Esophagus squamous epithelium (tissue), 5 donors: Measurements from ENCODE around the gene ZMYM1. TPM values are rescaled to one million over a fixed set of nuclear protein-coding genes. Genes with fewer than 3 reads are reported as not detected.

Experiments
- DNase-seq: peaks from one replicate; lab custom pipeline; 2025; lab: John Stamatoyannopoulos, UW
- H3K27ac ChIP-seq, 4 donors: fragments of 200-600 bp; sonication (generic); one replicate each; pipeline ENCODE4 v1.5.1; 2016 to 2019; ENCODE audit warnings: mild to moderate bottlenecking in 1 of 4
- H3K27me3 ChIP-seq, 4 donors: fragments of 200-600 bp; sonication (generic); 1 replicate in 3 of 4; 2 replicates in 1 of 4; pipeline versions ENCODE4 v1.5.1 to v1.6.0; 2017 to 2021; ENCODE audit warnings: antibody characterized with exemption in 1 of 4
- H3K36me3 ChIP-seq, 3 donors: fragments of 200-600 bp; sonication (generic); one replicate each; pipeline ENCODE4 v1.5.1; 2016 to 2019
- H3K4me1 ChIP-seq, 3 donors: fragments of 200-600 bp; sonication (generic); one replicate each; pipeline ENCODE4 v1.5.1; 2017 to 2019
- H3K4me3 ChIP-seq, 4 donors: fragments of 200-600 bp; sonication (generic); 1 replicate in 3 of 4; 2 replicates in 1 of 4; pipeline ENCODE4 v1.5.1; 2016 to 2019; ENCODE audit warnings: mild to moderate bottlenecking in 2 of 4, moderate library complexity in 1 of 4
- H3K9me3 ChIP-seq, 3 donors: fragments of 200-600 bp; sonication (generic); one replicate each; pipeline ENCODE4 v1.5.1; 2016 to 2019
- CTCF ChIP-seq, 6 experiments: fragments of 450-650 bp in 4 of 6; fragments of 200-600 bp in 2 of 6; sonication (generic) in 2 of 6; IDR thresholded peaks; one replicate each; pipeline ENCODE4 v1.5.1; 2016 to 2019; ENCODE audit warnings: antibody characterized with exemption in 6 of 6, mild to moderate bottlenecking in 4 of 6, moderate library complexity in 4 of 6
- POLR2A ChIP-seq, 4 donors: fragments of 450-650 bp; IDR thresholded peaks; one replicate each; pipeline ENCODE4 v1.6.1; 2017; ENCODE audit warnings: antibody characterized with exemption in 4 of 4, mild to moderate bottlenecking in 4 of 4, moderate library complexity in 3 of 4
- WGBS, 2 donors: methylation state at CpG; one replicate each; pipeline ENCODE4 v1.1.5; 2018; 5-methylcytosine and 5-hydroxymethylcytosine counted together
- intact Hi-C: fragments of 100-400 bp; cut with DNase I; formaldehyde crosslinking; loops from one replicate; pipeline ENCODE4 v1.15.0; 2022
- total RNA-seq, 4 donors: library from RNA; depleted of rRNA; stranded (reverse); fragments of >200 nt; gene quantifications; one replicate each; pipeline ENCODE4 v1.1.0, GENCODE V29; 2016
- donor health status: DM: yes; HTN: yes; CAD: no.

The ZMYM1 gene
- total RNA-seq, 4 donors from 2014 or later, result 10.6 to 18.1 (median 11.9) TPM

DNA sequence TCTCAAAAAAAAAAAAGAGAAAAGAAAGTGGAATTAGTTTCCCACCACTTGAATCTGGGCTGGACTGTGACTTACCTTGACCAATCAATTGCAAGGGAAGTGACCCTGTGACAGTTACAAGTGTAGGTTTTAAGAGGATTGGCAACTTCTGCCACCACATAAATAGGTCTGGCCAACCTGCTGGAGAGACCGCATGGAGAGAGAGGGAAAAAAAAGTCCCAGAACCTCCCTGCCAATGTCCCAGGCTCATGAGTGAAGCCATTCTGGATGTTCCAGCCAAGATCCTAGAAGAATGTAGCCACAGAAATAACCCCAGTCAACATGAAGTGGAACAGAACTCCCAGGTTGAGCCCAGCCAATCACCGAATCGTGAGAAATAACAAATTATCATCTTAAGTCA lies 35.7 kb upstream of the ZMYM1 start:
- Histone ChIP-seq H3K36me3 (no peaks in the 10 kb centered on the region), H3K4me3 (no peak overlapping the region), H3K4me1 (peaks cover 0 to 16% (median 8%) of the 10 kb centered on the region in 3 donors), H3K9me3 (no peaks in the 10 kb centered on the region), H3K27me3 (no peaks in the 10 kb centered on the region), H3K27ac (no peak overlapping the region)
- TF ChIP-seq CTCF (IDR thresholded peaks at IDR 0.05) (no peak), POLR2A (IDR thresholded peaks at IDR 0.05) (no peak)
- WGBS, 2 donors, result 85 to 94% methylated on average over 3 of the region's 3 CpGs
- no peak for DNase-seq
- intact Hi-C loops, result no loop called here

- H3K27me3 ChIP-seq, result no peaks in the 10 kb centered on the region
- intact Hi-C loops, result no loop called here
- H3K27ac ChIP-seq, result no peak overlapping the region
- no peak for DNase-seq
- H3K36me3 ChIP-seq, result no peaks in the 10 kb centered on the region
- H3K4me3 ChIP-seq, result no peak overlapping the region
- H3K9me3 ChIP-seq, result no peaks in the 10 kb centered on the region
- peaks cover 0 to 16% (median 8%) of the 10 kb centered on the region in 3 donors for H3K4me1 ChIP-seq
- no peak for TF ChIP-seq POLR2A (IDR thresholded peaks at IDR 0.05)
- no peak for TF ChIP-seq CTCF (IDR thresholded peaks at IDR 0.05)
- 27 to 31% methylated on average over 1 of the region's 1 CpG for WGBS, 2 donors
Observed at GRCh38 chr1:35044431-35044830, 34.8 kb upstream of the ZMYM1 start.

DNA sequence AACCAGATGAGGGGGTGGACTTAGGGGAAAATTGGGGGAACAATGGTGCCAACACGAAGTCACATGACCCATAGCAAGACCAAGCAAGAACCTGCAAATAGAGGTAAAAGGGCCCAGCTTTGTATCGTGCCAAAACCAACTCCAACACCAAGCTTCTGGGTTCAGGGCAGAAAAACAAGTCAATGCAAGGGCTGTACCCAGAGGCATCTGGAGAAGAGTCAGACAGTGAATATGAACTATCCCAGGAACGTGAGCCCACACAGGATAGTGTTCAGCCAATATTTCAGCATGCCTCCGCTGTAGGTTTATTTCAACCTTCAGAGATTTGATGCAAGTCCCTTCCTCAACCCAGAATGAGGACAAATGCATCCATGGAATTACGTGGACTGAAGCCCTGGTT lies 32.5 kb upstream of the ZMYM1 start:
- no peak for DNase-seq
- intact Hi-C loops, result no loop called here
- H3K36me3 ChIP-seq, result no peaks in the 10 kb centered on the region
- H3K4me1 ChIP-seq, result peaks cover 0 to 13% (median 8%) of the 10 kb centered on the region in 3 donors
- WGBS, 2 donors, result 29 to 35% methylated on average over 5 of the region's 5 CpGs
- H3K27me3 ChIP-seq, result no peaks in the 10 kb centered on the region
- peak overlapping the region in 3 of 4 donors; percentile 16 to 65 (median 41) for H3K27ac ChIP-seq
- no peak overlapping the region for H3K4me3 ChIP-seq
- no peaks in the 10 kb centered on the region for H3K9me3 ChIP-seq
- no peak for TF ChIP-seq CTCF (IDR thresholded peaks at IDR 0.05)
- no peak for TF ChIP-seq POLR2A (IDR thresholded peaks at IDR 0.05)

GRCh38 chr1:35047188-35047858 lies 31.9 kb upstream of the ZMYM1 start:
- 3 to 21% methylated on average over 2 of the region's 2 CpGs for WGBS, 2 donors
- no peaks in the 10 kb centered on the region for H3K9me3 ChIP-seq
- TF ChIP-seq POLR2A (IDR thresholded peaks at IDR 0.05) (no peak), CTCF (IDR thresholded peaks at IDR 0.05) (no peak)
- H3K27ac ChIP-seq, result peak overlapping the region in 3 of 4 donors; percentile 16 to 65 (median 41)
- no peaks in the 10 kb centered on the region for H3K27me3 ChIP-seq
- intact Hi-C loops, result no loop called here
- no peak for DNase-seq
- H3K4me1 ChIP-seq, result peaks cover 0 to 13% (median 8%) of the 10 kb centered on the region in 3 donors
- no peak overlapping the region for H3K4me3 ChIP-seq
- no peaks in the 10 kb centered on the region for H3K36me3 ChIP-seq

- intact Hi-C loops, result no loop called here
- no peak for DNase-seq
- Histone ChIP-seq H3K9me3 (no peaks in the 10 kb centered on the region), H3K4me1 (peaks cover 0 to 13% (median 8%) of the 10 kb centered on the region in 3 donors), H3K27me3 (no peaks in the 10 kb centered on the region), H3K4me3 (no peak overlapping the region), H3K27ac (no peak overlapping the region), H3K36me3 (no peaks in the 10 kb centered on the region)
- 63 to 75% methylated on average over 11 to 12 of the region's 12 CpGs for WGBS, 2 donors
- TF ChIP-seq POLR2A (IDR thresholded peaks at IDR 0.05) (no peak), CTCF (IDR thresholded peaks at IDR 0.05) (no peak)
Observed at GRCh38 chr1:35049116-35049515, 30.1 kb upstream of the ZMYM1 start.
